SK-N-MC (cell line): ENCODE data around the gene RGS3.

ENCODE experiments used
- DNase-seq: peaks from one replicate; pipeline ENCODE4 v3.0.0-alpha.2; 2011; ENCODE audit warnings: low read depth, low spot score
- H3K27ac ChIP-seq: fragments of 200-600 bp; sonication (generic); 2 replicates; pipeline ENCODE4 v1.5.1; 2016; ENCODE audit warnings: mixed run types
- H3K36me3 ChIP-seq: fragments of 200-600 bp; sonication (generic); 2 replicates; pipeline ENCODE4 v1.6.1; 2017; ENCODE audit warnings: antibody characterized with exemption, low read length, mixed read lengths; ENCODE audit not compliant: insufficient read depth
- H3K4me3 ChIP-seq: fragments of 200-600 bp; sonication (generic); 2 replicates; pipeline ENCODE4 v1.5.1; 2016
- H3K9ac ChIP-seq: fragments of 200-600 bp; sonication (generic); 2 replicates; pipeline ENCODE4 v1.8.0; 2017; ENCODE audit warnings: mixed run types, mixed read lengths; ENCODE audit not compliant: insufficient read length
- H3K9me3 ChIP-seq: fragments of 200-600 bp; sonication (generic); 2 replicates; pipeline ENCODE4 v1.6.1; 2017; ENCODE audit warnings: low read depth, mild to moderate bottlenecking, antibody characterized with exemption, low read length, moderate library complexity, mixed read lengths
- EZH2 ChIP-seq: fragments of 200-600 bp; sonication (generic); IDR thresholded peaks from one replicate; pipeline ENCODE4 v1.6.1; 2017; ENCODE audit warnings: antibody characterized with exemption
- FOXP2 ChIP-seq: optimal IDR thresholded peaks from 2 replicates; pipeline ENCODE3; 2011; ENCODE audit warnings: mild to moderate bottlenecking, moderate library complexity; ENCODE audit not compliant: insufficient read depth; ENCODE audit errors: extremely low read length, control extremely low read depth
- POLR2AphosphoS5 ChIP-seq: IDR thresholded peaks from 2 replicates; pipeline ENCODE4 v1.6.1; 2012; ENCODE audit warnings: mild to moderate bottlenecking, low read depth, low read length, borderline replicate concordance

The RGS3 gene

DNA sequence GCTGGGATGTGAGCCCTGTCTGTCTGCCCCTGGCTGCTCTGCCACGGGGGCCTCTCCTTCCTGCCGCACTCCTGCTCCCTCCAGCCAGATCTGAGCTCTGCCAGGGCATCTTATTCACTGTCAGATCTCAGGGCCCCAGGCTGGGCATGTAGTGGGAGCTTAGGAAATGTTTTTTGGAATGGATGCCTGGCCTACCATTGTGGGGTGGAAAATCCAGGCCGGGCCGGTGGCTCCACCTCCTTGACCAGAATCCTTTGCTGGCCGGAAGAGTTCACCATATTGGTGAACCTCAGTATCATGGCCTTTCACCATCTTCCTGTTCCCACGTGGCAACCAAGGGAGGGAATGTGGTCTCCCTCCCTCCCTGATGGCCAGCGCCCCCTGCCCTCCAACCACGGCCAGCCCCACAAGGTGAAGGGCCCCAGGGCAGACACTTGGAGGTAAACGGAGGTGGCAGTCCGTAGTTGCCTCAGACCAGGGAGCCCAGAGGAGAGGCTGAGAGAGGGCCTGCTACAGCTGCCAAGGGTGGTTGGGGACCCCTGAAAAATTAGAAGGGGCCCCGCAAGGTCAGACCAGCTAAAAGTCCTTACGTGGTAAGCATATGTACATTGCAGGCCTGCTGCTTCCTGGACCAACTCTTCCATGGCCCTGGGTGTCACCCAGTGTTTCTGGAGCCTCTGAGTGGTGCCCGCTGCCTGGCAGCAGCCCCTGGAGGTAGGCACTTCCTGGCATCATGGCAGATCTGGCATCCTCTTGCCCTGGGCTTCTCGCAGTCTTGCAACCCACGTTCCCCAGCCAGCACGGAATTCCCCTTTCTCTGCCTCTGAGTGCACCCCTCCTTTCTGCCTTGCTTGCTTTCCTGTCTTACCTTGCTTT is 153.3 kb downstream of the RGS3 start:
- Histone ChIP-seq H3K9ac (no peak overlapping the region), H3K9me3 (peaks cover 4% of the 10 kb centered on the region; the same call in 1 of the 2 replicates), H3K4me3 (peak overlapping the region; percentile 54), H3K36me3 (no peaks in the 10 kb centered on the region), H3K27ac (peak overlapping the region; percentile 76; the same call in 1 of the 2 replicates)
- DNase-seq: no peak
- TF ChIP-seq EZH2 (no peak), FOXP2 (no peak), POLR2AphosphoS5 (no peak)

DNA sequence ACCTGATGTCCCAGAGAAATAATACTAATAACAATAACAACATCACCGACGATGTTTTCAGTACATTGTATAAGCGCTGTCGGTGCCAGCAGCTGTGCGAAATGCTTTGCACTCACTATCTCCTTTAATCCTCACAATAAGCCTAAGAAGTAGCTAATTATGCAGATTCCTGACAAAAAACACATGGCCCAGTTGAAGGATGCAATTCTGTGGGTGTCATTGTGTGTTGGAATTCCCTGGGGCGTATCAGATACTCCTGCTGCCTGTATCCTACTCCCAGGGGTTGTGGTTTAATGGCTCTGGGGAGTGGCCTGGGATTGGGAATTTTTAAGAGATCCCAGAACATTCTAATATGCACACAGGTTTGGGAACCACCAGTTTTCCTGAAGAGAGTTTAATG is 154.0 kb downstream of the RGS3 start:
- DNase-seq: peak; percentile 83
- Histone ChIP-seq H3K9ac (no peak overlapping the region), H3K4me3 (peak overlapping the region; percentile 54), H3K9me3 (peaks cover 7% of the 10 kb centered on the region; the same call in 1 of the 2 replicates), H3K36me3 (no peaks in the 10 kb centered on the region), H3K27ac (peak overlapping the region; percentile 76; the same call in 1 of the 2 replicates)
- TF ChIP-seq POLR2AphosphoS5 (peak; percentile 54; the same call in 1 of the 2 replicates), EZH2 (no peak), FOXP2 (no peak)

DNA sequence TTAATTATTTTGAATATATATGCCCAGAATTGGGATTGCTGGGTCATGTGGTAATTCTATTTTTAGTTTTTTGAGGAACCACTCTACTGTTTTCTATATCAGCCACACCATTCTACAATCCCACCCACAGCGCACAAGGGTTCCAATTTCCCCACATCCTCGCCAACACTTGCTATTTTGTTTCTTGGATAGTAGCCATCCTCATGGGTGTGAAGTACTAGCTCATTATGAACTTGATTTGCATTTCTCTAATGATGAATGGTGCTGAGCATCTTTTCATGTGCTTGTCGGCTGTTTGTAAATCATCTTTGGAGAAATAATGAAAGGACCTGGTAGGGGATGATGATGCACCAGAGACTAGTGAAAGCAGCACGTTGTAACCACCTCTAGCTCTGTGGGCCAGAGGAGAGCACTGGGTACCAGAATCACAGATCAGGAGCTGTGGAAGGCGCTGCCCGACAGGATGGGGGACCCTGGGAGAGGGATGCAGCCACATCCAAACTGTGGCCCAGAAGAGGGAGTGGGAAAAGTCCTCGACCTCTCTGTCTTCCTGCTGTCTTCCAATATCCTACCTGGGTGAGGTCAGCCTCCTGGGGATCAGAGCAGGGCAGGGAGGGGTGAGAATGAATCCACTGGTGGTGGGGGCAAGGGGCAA is 155.4 kb downstream of the RGS3 start:
- TF ChIP-seq EZH2 (no peak), FOXP2 (no peak), POLR2AphosphoS5 (no peak)
- Histone ChIP-seq H3K36me3 (no peaks in the 10 kb centered on the region), H3K4me3 (no peak overlapping the region), H3K9ac (no peak overlapping the region), H3K9me3 (peaks cover 7% of the 10 kb centered on the region; the same call in 1 of the 2 replicates), H3K27ac (no peak overlapping the region)
- no peak for DNase-seq

DNA sequence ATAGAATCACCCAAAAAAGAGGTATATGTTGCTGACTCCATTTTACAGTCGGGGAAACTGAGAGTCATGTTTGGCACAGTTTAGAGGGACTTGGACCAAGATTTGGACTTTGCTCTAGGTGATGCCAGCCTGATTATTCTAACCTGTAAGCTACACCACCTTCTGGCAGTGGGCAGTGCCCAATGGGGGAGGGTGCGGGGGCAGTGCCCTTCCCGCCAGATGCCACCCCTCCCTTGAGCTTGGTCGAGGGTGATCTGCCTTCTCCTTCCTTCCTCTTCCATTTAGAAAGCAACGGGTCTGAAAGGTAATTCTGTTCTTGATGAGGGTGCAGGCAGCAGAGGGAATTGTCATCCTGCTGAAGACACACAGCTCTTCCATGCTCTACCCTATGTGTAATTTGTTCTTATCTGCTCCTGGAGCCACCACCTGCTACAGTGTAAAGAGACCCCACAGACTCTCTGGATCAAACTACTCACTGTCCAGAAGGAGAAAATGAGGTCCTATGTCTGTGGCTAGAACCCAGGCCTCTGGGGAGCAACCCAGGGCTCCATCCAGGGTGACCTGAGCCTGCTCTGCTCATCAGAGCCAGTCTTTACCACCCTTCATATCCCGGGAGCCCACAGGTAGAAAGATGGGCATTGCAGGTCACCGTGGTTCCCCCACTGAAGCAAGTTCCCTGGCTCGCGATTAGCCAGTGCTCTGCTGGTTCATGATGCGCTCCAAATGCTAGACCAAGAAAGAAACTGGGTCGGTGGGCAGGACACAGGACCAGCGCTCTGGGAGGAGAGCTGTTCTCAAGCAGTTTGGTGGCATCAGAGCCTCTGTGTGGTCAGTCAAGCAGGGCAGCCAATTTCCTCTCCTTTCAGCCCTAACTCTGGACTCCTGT is 156.2 kb downstream of the RGS3 start:
- TF ChIP-seq FOXP2 (no peak), EZH2 (no peak), POLR2AphosphoS5 (no peak)
- H3K36me3 ChIP-seq: no peaks in the 10 kb centered on the region
- peaks cover 7% of the 10 kb centered on the region; the same call in 1 of the 2 replicates for H3K9me3 ChIP-seq
- peak overlapping the region; percentile 35 for H3K4me3 ChIP-seq
- 0 out of 2 replicates have a peak overlapping the region, but pooled peaks have one; percentile 23 for H3K27ac ChIP-seq
- DNase-seq: no peak
- no peak overlapping the region for H3K9ac ChIP-seq

- TF ChIP-seq EZH2 (no peak), POLR2AphosphoS5 (no peak; the same call in 1 of the 2 replicates), FOXP2 (no peak)
- DNase-seq: peak; percentile 67
- Histone ChIP-seq H3K4me3 (peak overlapping the region; percentile 35), H3K36me3 (no peaks in the 10 kb centered on the region), H3K27ac (peak overlapping the region; percentile 71), H3K9me3 (peaks cover 7% of the 10 kb centered on the region; the same call in 1 of the 2 replicates), H3K9ac (no peak overlapping the region)
Observed at GRCh38 chr9:113620377-113621161, 157.0 kb downstream of the RGS3 start.

GRCh38 chr9:113621309-113621791 is 157.8 kb downstream of the RGS3 start:
- TF ChIP-seq EZH2 (no peak), FOXP2 (no peak), POLR2AphosphoS5 (no peak)
- Histone ChIP-seq H3K27ac (peak overlapping the region; percentile 71), H3K36me3 (no peaks in the 10 kb centered on the region), H3K9ac (no peak overlapping the region), H3K9me3 (peaks cover 7% of the 10 kb centered on the region; the same call in 1 of the 2 replicates), H3K4me3 (no peak overlapping the region)
- no peak for DNase-seq

GRCh38 chr9:113621980-113622379 is 158.5 kb downstream of the RGS3 start:
- no peak overlapping the region for H3K4me3 ChIP-seq
- H3K9ac ChIP-seq: no peak overlapping the region
- peaks cover 7% of the 10 kb centered on the region; the same call in 1 of the 2 replicates for H3K9me3 ChIP-seq
- H3K27ac ChIP-seq: 0 out of 2 replicates have a peak overlapping the region, but pooled peaks have one; percentile 71
- no peaks in the 10 kb centered on the region for H3K36me3 ChIP-seq
- TF ChIP-seq FOXP2: no peak
- DNase-seq: no peak
